Measurements from ENCODE around the gene RIPK1. TPM values are rescaled to one million over a fixed set of nuclear protein-coding genes. Genes with fewer than 3 reads are reported as not detected.
A peak's percentile ranks its signal among the peaks of the same experiment; 100 is the strongest.
"Not testable (repeated sequence)": the region's sequence is repeated elsewhere in the genome, so short reads cannot be mapped to it uniquely, and the experiment has no call there.

The RIPK1 gene
- total RNA-seq, 1 donor from 2014 or later = 6.2 TPM

- TF ChIP-seq CTCF (IDR thresholded peaks at IDR 0.05; ENCODE audit: borderline replicate concordance) = no peak
- Histone ChIP-seq H3K9me3 (replicated peaks) (no peaks in the 10 kb centered on the region), H3K27me3 (ENCODE audit: low read depth) (no peaks in the 10 kb centered on the region), H3K4me1 (peaks cover 21% of the 10 kb centered on the region), H3K27ac (replicated peaks) (no peak overlapping the region), H3K4me3 (no peak overlapping the region), H3K36me3 (peaks cover 42% of the 10 kb centered on the region)
- no peak for DNase-seq
- intact Hi-C loops (cut with micrococcal nuclease) = no loop called here
Observed at GRCh38 chr6:3135668-3136291, 67.5 kb downstream of the RIPK1 start.

- DNase-seq = no peak
Observed at GRCh38 chr6:3136292-3137011, 68.2 kb downstream of the RIPK1 start.

GRCh38 chr6:3137057-3137777 is 68.9 kb downstream of the RIPK1 start:
- Histone ChIP-seq H3K27ac (replicated peaks) (peak overlapping the region; percentile 56), H3K36me3 (peaks cover 44% of the 10 kb centered on the region), H3K27me3 (ENCODE audit: low read depth) (no peaks in the 10 kb centered on the region), H3K4me3 (no peak overlapping the region), H3K4me1 (peaks cover 21% of the 10 kb centered on the region), H3K9me3 (replicated peaks) (no peaks in the 10 kb centered on the region)
- intact Hi-C loops (cut with micrococcal nuclease) = no loop called here
- no peak for DNase-seq
- no peak for TF ChIP-seq CTCF (IDR thresholded peaks at IDR 0.05; ENCODE audit: borderline replicate concordance)

More at GRCh38 chr6:3136292-3137011, 68.2 kb downstream of the RIPK1 start:
- TF ChIP-seq CTCF (IDR thresholded peaks at IDR 0.05; ENCODE audit: borderline replicate concordance) = no peak
- no peak overlapping the region for H3K27ac ChIP-seq (replicated peaks)
- no peak overlapping the region for H3K4me3 ChIP-seq
- H3K27me3 ChIP-seq (ENCODE audit: low read depth) = no peaks in the 10 kb centered on the region
- intact Hi-C loops (cut with micrococcal nuclease) = no loop called here
- H3K36me3 ChIP-seq = peaks cover 44% of the 10 kb centered on the region
- no peaks in the 10 kb centered on the region for H3K9me3 ChIP-seq (replicated peaks)
- peaks cover 21% of the 10 kb centered on the region for H3K4me1 ChIP-seq

GRCh38 chr6:3137873-3138272 is 69.6 kb downstream of the RIPK1 start:
- H3K36me3 ChIP-seq = peaks cover 47% of the 10 kb centered on the region

GRCh38 chr6:3138341-3138740 is 70.0 kb downstream of the RIPK1 start:
- H3K27ac ChIP-seq (replicated peaks) = peak overlapping the region; percentile 56
- no peak for TF ChIP-seq CTCF (IDR thresholded peaks at IDR 0.05; ENCODE audit: borderline replicate concordance)
- no peak for DNase-seq
- intact Hi-C loops (cut with micrococcal nuclease) = no loop called here
- H3K27me3 ChIP-seq (ENCODE audit: low read depth) = no peaks in the 10 kb centered on the region
- no peak overlapping the region for H3K4me3 ChIP-seq
- H3K4me1 ChIP-seq = peaks cover 21% of the 10 kb centered on the region
- peaks cover 51% of the 10 kb centered on the region for H3K36me3 ChIP-seq
- no peaks in the 10 kb centered on the region for H3K9me3 ChIP-seq (replicated peaks)

More at GRCh38 chr6:3137873-3138272, 69.6 kb downstream of the RIPK1 start:
- DNase-seq; H3K27me3 ChIP-seq (ENCODE audit: low read depth); intact Hi-C loops (cut with micrococcal nuclease); H3K4me3 ChIP-seq; H3K9me3 ChIP-seq (replicated peaks): not testable (repeated sequence)
- peak overlapping the region; percentile 56 for H3K27ac ChIP-seq (replicated peaks)
- peaks cover 21% of the 10 kb centered on the region for H3K4me1 ChIP-seq

Data from left ventricle myocardium inferior (tissue), 1 donor.